Measurements from ENCODE around the gene CDK11B. TPM values are rescaled to one million over a fixed set of nuclear protein-coding genes. Genes with fewer than 3 reads are reported as not detected.
A peak's percentile ranks its signal among the peaks of the same experiment; 100 is the strongest.
"Not testable (repeated sequence)": the region's sequence is repeated elsewhere in the genome, so short reads cannot be mapped to it uniquely, and the experiment has no call there.

The CDK11B gene
- total RNA-seq, 1 experiment from 2014 or later, result 32.6 TPM

DNA sequence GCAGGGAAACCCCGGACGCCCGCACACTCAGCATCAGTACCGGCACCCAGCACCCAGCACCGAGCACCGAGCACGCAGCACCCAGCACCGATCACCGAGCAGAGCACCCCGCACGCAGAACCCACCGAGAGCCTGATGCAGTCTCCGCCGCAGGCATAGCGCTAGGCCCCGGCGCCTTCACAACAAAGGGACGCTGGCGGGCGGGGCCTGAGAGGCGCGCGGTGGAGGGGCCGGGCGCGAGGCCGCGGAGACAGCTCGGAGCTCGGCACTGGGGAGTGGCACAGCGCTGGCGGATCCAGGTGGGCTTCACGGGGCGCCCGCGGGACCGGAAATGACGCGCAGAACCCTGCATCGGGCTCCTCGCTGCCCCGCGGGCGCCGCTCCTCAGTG, 33.5 kb upstream of the CDK11B start:
- H3K27me3 ChIP-seq; H3K4me1 ChIP-seq; H3K9me3 ChIP-seq (replicated peaks); H3K36me3 ChIP-seq: not testable (repeated sequence)
- DNase-seq, result peak; percentile 76 to 83
- H3K4me3 ChIP-seq, result peak overlapping the region; percentile 92
- H3K27ac ChIP-seq, result peak overlapping the region; percentile 91

DNA sequence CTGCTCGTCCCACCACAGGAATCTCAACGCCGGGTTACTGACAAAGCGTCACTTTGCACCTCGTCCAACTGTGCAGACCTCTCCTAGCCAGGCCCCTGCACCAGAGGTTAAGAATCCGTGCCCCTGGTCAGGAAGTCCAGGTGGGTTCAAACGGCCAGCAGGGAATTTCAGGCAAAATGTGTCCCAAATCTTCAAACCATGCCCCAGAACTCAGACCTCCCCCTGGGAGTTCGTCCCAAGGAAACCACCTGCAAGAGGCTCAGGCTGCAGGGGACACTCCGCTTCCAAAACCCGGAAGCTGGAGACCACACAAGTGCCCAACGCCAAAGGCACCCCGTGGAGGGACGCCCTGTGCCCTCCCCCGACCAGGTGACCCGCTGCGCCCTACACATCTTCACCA, 32.6 kb upstream of the CDK11B start:
- not testable (repeated sequence) for H3K9me3 ChIP-seq (replicated peaks); H3K27ac ChIP-seq; DNase-seq; H3K36me3 ChIP-seq; H3K27me3 ChIP-seq; H3K4me3 ChIP-seq; H3K4me1 ChIP-seq

DNA sequence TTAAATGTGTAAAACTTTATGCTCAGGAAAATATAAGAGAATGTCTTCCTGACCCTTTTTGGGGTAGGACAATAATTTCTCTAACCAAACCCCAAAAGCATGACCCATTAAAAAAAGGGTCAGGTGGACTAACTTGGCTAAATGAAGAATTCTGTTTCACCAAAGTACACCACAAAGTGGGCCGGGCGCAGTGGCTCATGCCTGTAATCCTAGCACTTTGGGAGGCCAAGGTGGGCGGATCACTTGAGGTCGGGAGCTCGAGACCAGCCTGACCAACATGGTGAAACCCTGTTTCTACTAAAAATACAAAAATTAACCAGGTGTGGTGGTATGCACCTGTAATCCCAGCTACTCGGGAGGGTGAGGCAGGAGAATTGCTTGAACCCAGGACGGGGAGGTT, 30.7 kb upstream of the CDK11B start:
- DNase-seq; H3K36me3 ChIP-seq; H3K27me3 ChIP-seq; H3K4me3 ChIP-seq; H3K4me1 ChIP-seq; H3K9me3 ChIP-seq (replicated peaks); H3K27ac ChIP-seq: not testable (repeated sequence)

DNA sequence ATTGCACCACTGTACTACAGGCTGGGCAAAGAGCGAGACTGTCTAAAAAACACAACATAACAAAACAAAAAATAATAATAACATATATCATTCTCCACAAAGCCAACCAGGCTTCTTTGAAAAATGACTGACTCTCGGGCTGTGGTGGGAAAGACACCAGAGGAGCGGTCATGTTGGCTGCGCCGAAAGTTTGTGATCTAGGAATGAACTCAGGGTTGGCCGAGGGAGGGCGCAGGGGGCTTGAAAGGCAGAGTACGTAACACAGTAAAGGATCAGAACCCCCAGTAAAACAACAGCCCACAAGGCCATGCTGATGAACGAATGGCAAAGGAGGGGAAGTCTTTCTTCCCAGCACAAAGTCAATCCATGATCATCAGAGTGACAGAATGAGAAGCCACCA, 29.0 kb upstream of the CDK11B start:
- Histone ChIP-seq H3K27ac (no peak overlapping the region), H3K9me3 (replicated peaks) (no peaks in the 10 kb centered on the region), H3K27me3 (no peaks in the 10 kb centered on the region), H3K4me3 (no peak overlapping the region), H3K4me1 (no peaks in the 10 kb centered on the region), H3K36me3 (0 out of 2 replicates have a peak, but pooled peaks cover 2% of the 10 kb centered on the region)
- no peak for DNase-seq

DNA sequence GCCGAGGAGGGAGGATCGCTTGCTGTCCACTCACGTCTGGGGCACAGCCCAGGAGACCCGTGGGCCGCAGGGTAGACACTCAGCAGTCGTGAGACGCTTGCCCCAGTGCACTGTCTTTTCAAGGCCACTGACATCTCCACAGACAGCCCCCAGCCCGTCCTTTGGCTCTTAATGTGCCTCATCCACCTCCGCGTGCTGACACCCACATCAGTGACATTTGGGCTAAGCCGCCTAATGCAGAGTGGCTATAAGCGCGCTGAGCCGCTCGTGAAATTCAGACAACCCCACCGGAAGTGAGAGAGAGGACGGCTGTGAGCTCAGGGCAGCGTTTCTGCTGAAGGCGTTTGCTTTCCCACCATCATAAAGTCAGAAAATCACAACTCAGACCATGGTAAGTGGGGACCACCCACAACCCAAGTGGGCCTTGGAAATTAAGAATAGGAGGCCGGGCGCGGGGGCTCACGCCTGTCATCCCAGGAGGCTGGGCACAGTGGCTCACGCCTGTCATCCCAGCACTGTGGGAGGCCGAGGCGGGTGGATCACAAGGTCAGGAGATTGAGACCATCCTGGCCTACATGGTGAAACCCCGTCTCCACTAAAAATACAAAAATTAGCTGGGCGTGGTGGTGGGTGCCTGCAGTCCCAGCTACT, 25.4 kb upstream of the CDK11B start:
- H3K4me1 ChIP-seq, result no peaks in the 10 kb centered on the region
- no peak for DNase-seq
- H3K9me3 ChIP-seq (replicated peaks), result no peaks in the 10 kb centered on the region
- H3K27ac ChIP-seq, result no peak overlapping the region
- no peaks in the 10 kb centered on the region for H3K27me3 ChIP-seq
- H3K4me3 ChIP-seq, result no peak overlapping the region
- H3K36me3 ChIP-seq, result 0 out of 2 replicates have a peak, but pooled peaks cover 2% of the 10 kb centered on the region

DNA sequence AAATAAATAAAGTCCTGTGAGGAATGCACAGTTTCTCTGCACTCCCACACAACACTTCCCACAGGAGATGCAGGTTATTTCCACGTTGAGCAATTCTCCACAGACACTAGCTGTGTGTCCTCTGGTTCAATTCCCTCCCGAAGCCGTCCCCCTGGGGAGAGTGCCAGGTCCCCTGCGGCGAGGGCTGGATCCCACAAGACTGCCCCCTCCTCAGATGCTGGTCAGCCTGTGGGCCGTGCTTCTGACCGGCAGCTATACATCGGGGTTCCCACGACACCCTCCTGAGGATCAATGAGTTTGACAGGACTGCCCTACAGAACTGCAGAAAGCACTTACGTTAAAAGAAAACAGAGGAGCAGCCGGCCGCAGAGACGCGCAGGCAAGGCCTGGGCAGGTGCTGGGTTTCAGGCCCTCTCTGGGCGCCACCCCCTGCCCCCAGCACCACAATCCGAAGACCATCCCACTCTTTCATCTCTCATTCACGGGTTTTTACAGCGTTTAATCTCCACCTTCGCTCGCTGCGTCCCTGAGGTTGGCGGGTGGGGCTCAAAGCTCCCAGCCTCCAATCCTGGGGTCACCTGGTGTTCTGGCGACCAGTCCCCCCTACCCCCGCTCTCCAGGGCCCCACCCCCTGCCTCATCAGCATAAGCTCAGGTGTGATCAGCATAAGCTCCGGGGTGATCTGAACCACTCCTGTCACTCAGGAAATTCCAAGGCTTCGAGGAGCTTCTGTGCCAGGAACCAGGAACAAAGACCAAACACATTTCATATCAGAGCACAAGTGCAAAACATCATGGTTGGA, 24.5 kb upstream of the CDK11B start:
- Histone ChIP-seq H3K9me3 (replicated peaks) (no peaks in the 10 kb centered on the region), H3K27ac (no peak overlapping the region), H3K27me3 (no peaks in the 10 kb centered on the region), H3K4me3 (no peak overlapping the region), H3K36me3 (0 out of 2 replicates have a peak, but pooled peaks cover 2% of the 10 kb centered on the region), H3K4me1 (no peaks in the 10 kb centered on the region)
- DNase-seq, result no peak

DNA sequence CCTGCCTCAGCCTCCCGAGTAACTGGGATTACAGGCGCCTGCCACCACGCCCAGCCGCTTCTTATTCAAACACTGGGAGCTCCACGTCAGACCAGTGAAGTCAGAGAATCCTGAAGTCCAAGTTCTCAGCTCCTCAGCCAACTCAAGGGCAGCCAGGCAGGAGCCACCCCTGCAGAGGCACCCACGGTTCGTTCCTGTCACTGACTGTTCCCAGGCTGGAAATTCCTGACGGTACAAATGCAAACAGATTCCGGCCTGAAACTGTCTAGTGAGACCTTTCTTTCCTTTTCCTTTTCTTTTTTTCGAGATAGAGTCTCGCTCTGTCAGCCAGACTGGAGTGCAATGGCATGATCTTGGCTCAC, 22.1 kb upstream of the CDK11B start:
- Histone ChIP-seq H3K27me3 (no peaks in the 10 kb centered on the region), H3K27ac (no peak overlapping the region), H3K9me3 (replicated peaks) (no peaks in the 10 kb centered on the region), H3K4me1 (no peaks in the 10 kb centered on the region), H3K4me3 (no peak overlapping the region), H3K36me3 (0 out of 2 replicates have a peak, but pooled peaks cover 2% of the 10 kb centered on the region)
- no peak for DNase-seq

DNA sequence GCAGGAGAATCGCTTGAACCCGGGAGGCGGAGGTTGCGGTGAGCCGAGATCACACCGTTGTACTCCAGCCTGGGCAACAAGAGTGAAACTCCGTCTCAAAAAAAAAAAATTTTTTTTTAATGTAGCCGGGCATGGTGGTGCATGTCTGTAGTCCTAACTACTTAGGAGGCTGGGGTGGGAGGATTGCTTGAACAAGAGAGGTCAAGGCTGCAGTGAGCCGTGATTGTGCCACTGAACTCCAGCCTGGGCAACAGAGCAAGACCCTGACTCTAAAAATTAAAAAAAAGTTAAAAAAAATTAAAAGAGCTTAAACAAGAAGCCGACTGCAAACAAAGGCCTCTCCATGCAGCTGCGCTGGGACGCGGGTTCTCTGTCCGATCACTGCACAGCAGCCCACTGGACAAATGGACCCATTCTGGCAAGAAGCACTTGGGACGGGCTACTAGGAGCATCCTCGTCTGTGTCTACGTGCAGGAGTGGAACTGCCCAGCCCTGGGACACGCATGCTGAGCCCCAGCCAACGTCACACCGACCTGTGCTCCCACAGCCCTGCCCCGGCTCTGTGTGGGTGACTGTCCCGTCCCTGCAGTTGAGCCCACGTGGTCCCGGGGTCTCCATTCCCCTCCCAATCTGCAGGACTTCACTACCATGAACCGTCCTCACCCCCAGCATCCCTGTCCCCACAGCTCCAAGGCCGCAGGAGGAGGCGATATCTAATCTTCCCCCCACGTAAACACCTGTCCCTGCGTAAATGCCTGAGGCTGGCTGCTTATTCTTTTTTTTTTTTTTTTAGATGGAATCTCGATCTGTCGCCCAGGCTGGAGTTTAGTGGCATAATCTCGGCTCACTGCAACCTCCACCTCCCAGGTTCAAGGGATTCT, 21.5 kb upstream of the CDK11B start:
- no peak overlapping the region for H3K27ac ChIP-seq
- 0 out of 2 replicates have a peak, but pooled peaks cover 2% of the 10 kb centered on the region for H3K36me3 ChIP-seq
- H3K4me3 ChIP-seq, result no peak overlapping the region
- no peaks in the 10 kb centered on the region for H3K27me3 ChIP-seq
- H3K9me3 ChIP-seq (replicated peaks), result no peaks in the 10 kb centered on the region
- DNase-seq, result no peak
- no peaks in the 10 kb centered on the region for H3K4me1 ChIP-seq

DNA sequence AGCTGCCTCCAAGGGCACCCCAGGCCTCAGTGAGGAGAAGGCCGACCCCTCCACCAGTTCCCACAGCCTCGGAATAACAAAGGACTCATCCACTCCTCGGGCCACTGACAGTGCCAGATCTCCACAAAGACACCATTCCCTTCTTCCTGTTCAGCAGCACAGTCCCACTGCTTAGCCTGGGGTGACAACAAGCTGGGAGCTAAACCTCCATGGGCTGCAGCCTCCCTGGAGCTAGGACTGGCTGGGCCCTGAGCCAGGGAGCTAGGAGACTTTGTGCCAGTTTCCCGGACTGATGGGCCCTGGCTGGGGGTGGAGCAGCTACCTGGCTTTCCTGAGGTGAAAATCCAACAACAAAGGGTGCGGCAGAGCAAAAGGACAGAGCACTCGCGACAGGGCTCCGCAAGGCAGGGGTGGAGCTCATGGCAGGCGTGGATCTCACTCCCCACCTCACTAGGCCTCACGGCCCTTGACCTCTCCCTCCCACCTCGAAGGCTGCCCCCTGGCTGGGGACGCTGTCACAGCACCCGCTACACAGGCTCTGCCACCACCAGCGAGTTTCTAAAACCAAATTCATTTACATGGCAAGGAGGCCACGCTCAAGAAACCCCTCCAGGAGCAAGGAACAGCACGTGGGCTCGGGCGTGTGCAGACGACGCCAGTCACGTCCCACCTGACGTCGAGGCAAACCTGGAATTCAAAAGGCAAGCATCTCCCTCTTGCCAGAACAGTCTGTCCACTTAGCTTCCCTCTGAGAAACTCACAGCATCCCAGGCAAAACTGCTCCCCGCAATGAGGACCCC, 20.0 kb upstream of the CDK11B start:
- Histone ChIP-seq H3K4me1 (no peaks in the 10 kb centered on the region), H3K9me3 (replicated peaks) (no peaks in the 10 kb centered on the region), H3K27me3 (no peaks in the 10 kb centered on the region), H3K27ac (no peak overlapping the region), H3K36me3 (0 out of 2 replicates have a peak, but pooled peaks cover 2% of the 10 kb centered on the region), H3K4me3 (no peak overlapping the region)
- DNase-seq, result peak in 1 of 2 experiments; percentile 26

DNA sequence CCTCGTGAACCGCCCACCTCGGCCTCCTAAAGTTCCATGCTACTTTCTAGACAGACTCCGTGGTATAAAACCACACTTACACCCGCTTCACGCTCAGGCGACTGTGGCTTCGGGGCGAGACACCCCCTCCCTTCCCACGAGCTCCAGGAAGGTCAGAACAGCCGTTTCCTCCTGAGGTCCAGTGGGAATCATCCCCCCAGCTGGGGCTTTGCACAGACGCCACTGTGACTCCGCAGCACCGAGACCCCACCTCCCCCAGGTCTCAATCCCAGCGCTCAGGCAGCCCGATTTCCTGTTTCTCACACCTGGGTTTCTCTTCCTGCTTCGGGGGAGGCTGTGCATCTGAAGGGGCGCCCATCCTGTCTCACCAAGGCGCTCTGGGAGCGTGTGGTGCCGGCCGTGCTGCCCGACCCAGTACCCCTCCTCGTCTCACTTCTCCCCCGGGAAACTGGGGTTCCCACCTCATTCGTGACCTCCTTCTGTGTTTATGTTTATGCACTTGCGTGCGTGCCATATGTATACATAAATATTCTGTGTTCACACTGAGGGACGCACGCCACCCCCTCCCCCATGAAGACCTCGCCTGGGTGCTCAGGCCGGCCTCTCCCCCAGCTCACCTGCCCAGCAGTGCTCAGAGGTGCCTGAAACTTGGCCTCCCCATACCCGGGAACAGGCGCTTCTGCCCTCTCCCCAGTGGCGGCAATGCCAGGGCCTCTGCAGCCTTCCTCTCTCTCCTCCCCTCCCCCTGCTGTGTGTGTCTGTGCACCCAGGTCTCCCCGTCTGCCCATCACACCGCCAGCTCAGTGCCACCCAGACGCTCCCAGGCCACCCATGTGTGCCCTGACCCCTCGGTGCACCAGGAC, 19.1 kb upstream of the CDK11B start:
- Histone ChIP-seq H3K4me3 (no peak overlapping the region), H3K36me3 (no peaks in the 10 kb centered on the region), H3K4me1 (no peaks in the 10 kb centered on the region), H3K27me3 (no peaks in the 10 kb centered on the region), H3K9me3 (replicated peaks) (no peaks in the 10 kb centered on the region), H3K27ac (no peak overlapping the region)
- no peak for DNase-seq

DNA sequence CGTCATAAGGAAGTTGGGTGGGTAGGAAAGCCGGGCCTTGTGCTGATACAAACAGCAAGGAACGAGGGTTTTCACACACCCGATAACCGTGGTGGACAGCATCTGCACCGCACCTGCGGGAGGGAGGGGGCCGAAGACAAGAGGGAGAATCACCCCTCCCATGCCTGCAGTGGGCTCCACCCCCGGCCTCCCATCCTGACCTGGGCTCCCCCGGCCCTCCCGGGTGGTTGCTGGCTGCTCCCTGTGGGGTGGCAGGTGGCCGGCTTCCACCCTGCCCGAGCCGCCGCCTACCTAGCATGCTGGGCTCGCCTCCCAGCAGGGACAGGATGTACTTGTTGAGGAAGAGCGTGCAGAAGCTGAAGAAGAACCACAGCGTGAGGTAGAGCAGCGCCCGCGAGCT, 17.3 kb upstream of the CDK11B start:
- DNase-seq, H3K27ac ChIP-seq: not testable (repeated sequence)

DNA sequence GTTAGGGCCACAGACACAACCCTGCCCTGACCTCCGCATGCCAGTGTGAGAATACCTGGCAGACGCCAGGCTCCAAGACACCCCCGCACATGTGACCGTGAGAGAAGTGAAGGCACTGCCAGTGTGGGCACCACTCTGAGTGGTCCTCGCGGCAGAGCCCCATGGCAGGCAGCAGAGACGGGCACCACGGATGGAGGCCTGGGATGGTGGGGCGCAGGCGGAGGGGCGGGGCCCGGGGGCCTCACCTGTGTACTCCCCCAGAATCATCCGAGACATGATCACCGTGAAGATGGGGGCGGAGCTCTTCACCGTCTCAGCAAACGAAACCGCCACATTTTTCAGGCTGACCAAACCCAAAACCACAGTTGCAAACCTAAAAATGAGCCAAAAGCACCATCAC, 16.4 kb upstream of the CDK11B start:
- H3K9me3 ChIP-seq (replicated peaks); DNase-seq; H3K4me1 ChIP-seq; H3K36me3 ChIP-seq; H3K4me3 ChIP-seq; H3K27me3 ChIP-seq; H3K27ac ChIP-seq: not testable (repeated sequence)

More for the DNA sequence above, 17.3 kb upstream of the CDK11B start:
- H3K4me3 ChIP-seq; H3K36me3 ChIP-seq; H3K9me3 ChIP-seq (replicated peaks); H3K4me1 ChIP-seq; H3K27me3 ChIP-seq: not testable (repeated sequence)

DNA sequence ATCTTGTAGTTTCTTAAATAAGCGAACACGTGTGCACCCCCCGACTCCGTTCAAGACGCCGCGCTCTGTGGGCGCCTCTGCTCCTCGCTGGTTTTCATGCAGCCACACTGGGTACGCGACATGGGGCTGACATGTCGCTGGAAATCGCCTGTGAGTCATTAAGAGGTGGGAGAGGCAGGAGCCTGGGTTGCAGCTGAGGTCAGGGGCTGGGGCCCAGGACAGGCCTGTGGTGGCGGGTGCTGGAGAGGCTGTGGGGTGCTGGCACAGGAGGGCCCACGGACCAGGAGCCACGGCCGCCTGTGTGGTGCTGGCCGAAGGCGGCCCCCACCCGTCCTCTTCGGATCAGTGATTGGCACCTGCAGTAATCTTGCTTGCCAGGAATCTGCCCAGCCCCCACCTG, 16.0 kb upstream of the CDK11B start:
- H3K27ac ChIP-seq; H3K27me3 ChIP-seq; H3K36me3 ChIP-seq; H3K4me3 ChIP-seq; H3K9me3 ChIP-seq (replicated peaks); H3K4me1 ChIP-seq; DNase-seq: not testable (repeated sequence)
